Measurements from ENCODE around the gene RAB15. TPM values are rescaled to one million over a fixed set of nuclear protein-coding genes. Genes with fewer than 3 reads are reported as not detected.

The RAB15 gene
- total RNA-seq, 1 donor, result 4.0 TPM

GRCh38 chr14:65012353-65012752, 40.2 kb upstream of the RAB15 start:
- Histone ChIP-seq H3K27me3 (ENCODE audit: insufficient read depth, low read length) (no peaks in the 10 kb centered on the region), H3K4me2 (ENCODE audit: insufficient read depth, low read length) (no peak overlapping the region), H3K27ac (ENCODE audit: low read depth, low read length) (no peak overlapping the region), H4K20me1 (ENCODE audit: insufficient read depth, low read length) (no peaks in the 10 kb centered on the region), H3K9me3 (ENCODE audit: low read depth, low read length) (no peaks in the 10 kb centered on the region), H3K4me1 (ENCODE audit: insufficient read depth, low read length) (no peaks in the 10 kb centered on the region), H3K4me3 (ENCODE audit: insufficient read depth, low read length) (no peak overlapping the region), H3K79me2 (ENCODE audit: insufficient read depth, low read length) (no peaks in the 10 kb centered on the region), H2AFZ (ENCODE audit: low read length) (no peak overlapping the region), H3K36me3 (ENCODE audit: insufficient read depth, low read length) (peaks cover 24% of the 10 kb centered on the region)
- no peak for TF ChIP-seq CTCF (IDR thresholded peaks at IDR 0.05; ENCODE audit: extremely low read depth, low read depth, low read length)
- peak; percentile 21 for DNase-seq (ENCODE audit: insufficient read length, low spot score, missing footprints)

GRCh38 chr14:65011538-65011937, 39.4 kb upstream of the RAB15 start:
- Histone ChIP-seq H4K20me1 (ENCODE audit: insufficient read depth, low read length) (no peaks in the 10 kb centered on the region), H3K4me2 (ENCODE audit: insufficient read depth, low read length) (no peak overlapping the region), H3K27ac (ENCODE audit: low read depth, low read length) (no peak overlapping the region), H3K4me3 (ENCODE audit: insufficient read depth, low read length) (no peak overlapping the region), H3K79me2 (ENCODE audit: insufficient read depth, low read length) (no peaks in the 10 kb centered on the region), H3K36me3 (ENCODE audit: insufficient read depth, low read length) (peaks cover 23% of the 10 kb centered on the region), H2AFZ (ENCODE audit: low read length) (no peak overlapping the region), H3K27me3 (ENCODE audit: insufficient read depth, low read length) (no peaks in the 10 kb centered on the region), H3K4me1 (ENCODE audit: insufficient read depth, low read length) (peaks cover 8% of the 10 kb centered on the region), H3K9me3 (ENCODE audit: low read depth, low read length) (no peaks in the 10 kb centered on the region)
- DNase-seq (ENCODE audit: insufficient read length, low spot score, missing footprints), result no peak
- TF ChIP-seq CTCF (IDR thresholded peaks at IDR 0.05; ENCODE audit: extremely low read depth, low read depth, low read length), result no peak

GRCh38 chr14:65010211-65010931, 38.2 kb upstream of the RAB15 start:
- Histone ChIP-seq H3K27me3 (ENCODE audit: insufficient read depth, low read length) (no peaks in the 10 kb centered on the region), H4K20me1 (ENCODE audit: insufficient read depth, low read length) (no peaks in the 10 kb centered on the region), H2AFZ (ENCODE audit: low read length) (no peak overlapping the region), H3K4me1 (ENCODE audit: insufficient read depth, low read length) (peaks cover 19% of the 10 kb centered on the region), H3K27ac (ENCODE audit: low read depth, low read length) (no peak overlapping the region), H3K36me3 (ENCODE audit: insufficient read depth, low read length) (peaks cover 11% of the 10 kb centered on the region), H3K4me3 (ENCODE audit: insufficient read depth, low read length) (no peak overlapping the region), H3K4me2 (ENCODE audit: insufficient read depth, low read length) (no peak overlapping the region), H3K79me2 (ENCODE audit: insufficient read depth, low read length) (no peaks in the 10 kb centered on the region), H3K9me3 (ENCODE audit: low read depth, low read length) (no peaks in the 10 kb centered on the region)
- TF ChIP-seq CTCF (IDR thresholded peaks at IDR 0.05; ENCODE audit: extremely low read depth, low read depth, low read length), result no peak
- DNase-seq (ENCODE audit: insufficient read length, low spot score, missing footprints), result no peak

DNA sequence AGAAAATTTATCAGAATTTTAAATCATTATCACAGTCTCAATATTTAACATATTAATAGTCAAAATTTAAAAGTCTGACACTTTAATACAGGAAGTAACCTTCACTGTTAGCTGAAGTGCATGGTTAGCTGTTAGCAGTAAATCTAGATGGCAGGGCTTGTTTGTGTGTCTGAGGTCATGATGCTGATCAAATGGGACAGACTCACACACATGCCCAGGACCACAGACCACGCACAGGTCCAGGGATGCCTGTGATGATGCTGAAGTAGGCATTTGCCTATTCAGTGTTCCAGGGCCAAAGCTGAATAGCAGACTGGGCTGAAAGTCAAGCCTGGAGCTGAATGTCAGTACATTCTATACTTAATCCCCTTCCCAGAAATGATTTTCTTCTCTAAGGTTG, 35.1 kb upstream of the RAB15 start:
- H3K4me1 ChIP-seq (ENCODE audit: insufficient read depth, low read length), result peaks cover 36% of the 10 kb centered on the region
- no peaks in the 10 kb centered on the region for H3K27me3 ChIP-seq (ENCODE audit: insufficient read depth, low read length)
- H3K79me2 ChIP-seq (ENCODE audit: insufficient read depth, low read length), result peaks cover 4% of the 10 kb centered on the region
- no peak overlapping the region for H3K4me2 ChIP-seq (ENCODE audit: insufficient read depth, low read length)
- no peaks in the 10 kb centered on the region for H4K20me1 ChIP-seq (ENCODE audit: insufficient read depth, low read length)
- peak overlapping the region; percentile 88 for H3K27ac ChIP-seq (ENCODE audit: low read depth, low read length)
- H3K9me3 ChIP-seq (ENCODE audit: low read depth, low read length), result no peaks in the 10 kb centered on the region
- no peak overlapping the region for H2AFZ ChIP-seq (ENCODE audit: low read length)
- no peaks in the 10 kb centered on the region for H3K36me3 ChIP-seq (ENCODE audit: insufficient read depth, low read length)
- peak; percentile 48 for DNase-seq (ENCODE audit: insufficient read length, low spot score, missing footprints)
- no peak for TF ChIP-seq CTCF (IDR thresholded peaks at IDR 0.05; ENCODE audit: extremely low read depth, low read depth, low read length)
- no peak overlapping the region for H3K4me3 ChIP-seq (ENCODE audit: insufficient read depth, low read length)
